Memory B cell (primary cell): ENCODE results near the gene KRT3.
"Not testable (repeated sequence)": the region's sequence is repeated elsewhere in the genome, so short reads cannot be mapped to it uniquely, and the experiment has no call there.

Experiments used
- ATAC-seq: fragments of 150-1000 bp; cut with Tn5 transposase; 2 replicates; pipeline ENCODE4 v1.10.0; 2021; ENCODE audit warnings: low read depth, mild to moderate bottlenecking, moderate library complexity
- DNase-seq, 2 donors: peaks; one replicate each; pipeline ENCODE4 v3.0.0; 2022; ENCODE audit warnings: low spot score in 2 of 2
- H3K27ac Mint-ChIP-seq: one replicate; pipeline ENCODE4 v1.8.0; 2022; ENCODE audit warnings: mild to moderate bottlenecking, moderate library complexity, mixed read lengths
- H3K27me3 Mint-ChIP-seq: one replicate; pipeline ENCODE4 v1.8.0; 2022; ENCODE audit warnings: mixed read lengths
- H3K36me3 Mint-ChIP-seq: one replicate; pipeline ENCODE4 v1.8.0; 2022; ENCODE audit warnings: mild to moderate bottlenecking, mixed read lengths
- H3K4me1 Mint-ChIP-seq: one replicate; pipeline ENCODE4 v1.8.0; 2022; ENCODE audit warnings: mixed read lengths
- H3K4me3 Mint-ChIP-seq: one replicate; pipeline ENCODE4 v1.8.0; 2022; ENCODE audit warnings: mild to moderate bottlenecking, moderate library complexity, mixed read lengths
- H3K9me3 Mint-ChIP-seq: one replicate; pipeline ENCODE4 v1.8.0; 2022; ENCODE audit warnings: mixed read lengths

KRT3 gene

DNA sequence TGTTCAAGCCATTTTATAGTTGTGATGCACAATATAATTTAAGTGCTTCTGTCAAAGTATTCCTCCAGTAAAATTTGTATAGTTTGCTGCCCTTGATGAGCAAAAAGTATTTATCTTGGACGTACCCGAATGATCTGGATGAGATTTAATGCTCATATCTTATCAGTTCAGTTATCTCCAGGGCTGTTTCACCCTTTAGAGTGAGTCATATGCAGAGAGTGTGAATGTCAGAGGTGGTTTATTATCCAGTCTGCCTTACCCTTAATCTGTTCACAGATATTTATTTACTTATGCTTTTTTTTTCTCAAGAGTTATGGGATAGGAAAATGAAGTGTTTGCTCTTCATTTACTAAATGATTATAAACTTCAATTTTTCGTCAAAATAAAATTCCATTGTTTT is 45.4 kb downstream of the KRT3 start:
- not testable (repeated sequence) for ATAC-seq, H3K4me3 Mint-ChIP-seq, H3K27me3 Mint-ChIP-seq, H3K4me1 Mint-ChIP-seq, H3K36me3 Mint-ChIP-seq, H3K9me3 Mint-ChIP-seq, DNase-seq, H3K27ac Mint-ChIP-seq

DNA sequence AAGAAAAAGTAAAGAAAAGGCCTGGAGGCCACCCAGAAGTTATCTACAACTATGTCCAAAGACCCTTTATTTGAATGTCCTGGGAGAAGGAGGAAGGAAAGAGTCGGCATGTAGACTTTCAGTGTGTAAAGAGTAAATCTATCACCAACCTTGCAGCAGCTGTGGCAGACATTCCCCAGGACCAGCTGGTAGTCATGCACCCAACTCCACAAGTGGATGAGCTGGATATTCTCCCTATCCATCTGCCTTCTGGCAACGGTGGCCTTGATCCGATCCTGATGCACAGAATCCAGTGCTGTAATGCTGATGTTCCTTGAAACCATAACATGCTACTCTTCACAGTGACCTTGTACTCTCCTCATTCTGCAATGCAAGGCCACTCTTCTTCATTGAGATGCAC is 46.1 kb downstream of the KRT3 start:
- Mint-ChIP-seq H3K4me3 (no peak overlapping the region), H3K36me3 (no peaks in the 10 kb centered on the region), H3K27me3 (peaks cover 3% of the 10 kb centered on the region), H3K4me1 (no peaks in the 10 kb centered on the region), H3K9me3 (no peaks in the 10 kb centered on the region), H3K27ac (no peak overlapping the region)
- DNase-seq (no peak), ATAC-seq (no peak)

DNA sequence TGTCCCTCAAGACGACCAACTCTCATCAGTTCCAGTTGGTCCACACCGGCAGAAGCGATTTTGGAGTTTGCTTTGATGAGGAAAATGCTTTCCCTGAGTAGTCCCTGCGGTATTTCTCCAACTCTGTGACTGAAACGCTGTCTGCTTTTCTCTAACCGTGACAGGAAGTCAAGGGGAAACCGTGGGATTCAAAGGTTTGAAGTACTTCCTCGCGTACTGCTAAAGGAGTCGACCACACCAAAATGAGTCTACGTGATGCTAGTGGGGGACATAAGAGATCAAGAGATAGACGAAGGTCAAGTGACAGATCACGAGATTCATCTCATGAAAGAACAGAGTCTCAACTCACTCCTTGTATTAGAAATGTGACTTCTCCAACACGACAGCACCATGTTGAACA is 47.3 kb downstream of the KRT3 start:
- Mint-ChIP-seq H3K36me3 (no peaks in the 10 kb centered on the region), H3K4me1 (no peaks in the 10 kb centered on the region), H3K27me3 (peaks cover 3% of the 10 kb centered on the region), H3K4me3 (no peak overlapping the region), H3K27ac (no peak overlapping the region), H3K9me3 (no peaks in the 10 kb centered on the region)
- no peak for ATAC-seq
- no peak for DNase-seq

DNA sequence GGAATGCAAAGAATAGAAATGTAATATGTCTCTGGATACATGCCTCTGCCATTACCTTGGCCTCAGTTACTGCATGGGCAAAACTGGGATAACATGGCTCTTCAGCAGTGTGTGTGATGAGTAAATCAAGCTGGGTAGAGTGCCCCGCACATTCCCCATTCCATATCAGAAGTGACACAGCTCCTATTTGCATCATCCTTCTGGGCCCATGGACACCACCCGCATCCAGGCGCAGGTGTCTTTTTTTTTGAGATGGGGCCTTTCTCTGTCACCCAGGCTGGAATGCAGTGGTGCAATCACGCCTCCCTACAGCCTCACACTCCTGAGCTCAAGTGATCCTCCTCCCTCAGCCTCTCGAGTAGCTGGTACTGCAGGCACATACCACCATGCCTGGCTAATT is 50.4 kb downstream of the KRT3 start:
- DNase-seq (no peak), ATAC-seq (no peak)

DNA sequence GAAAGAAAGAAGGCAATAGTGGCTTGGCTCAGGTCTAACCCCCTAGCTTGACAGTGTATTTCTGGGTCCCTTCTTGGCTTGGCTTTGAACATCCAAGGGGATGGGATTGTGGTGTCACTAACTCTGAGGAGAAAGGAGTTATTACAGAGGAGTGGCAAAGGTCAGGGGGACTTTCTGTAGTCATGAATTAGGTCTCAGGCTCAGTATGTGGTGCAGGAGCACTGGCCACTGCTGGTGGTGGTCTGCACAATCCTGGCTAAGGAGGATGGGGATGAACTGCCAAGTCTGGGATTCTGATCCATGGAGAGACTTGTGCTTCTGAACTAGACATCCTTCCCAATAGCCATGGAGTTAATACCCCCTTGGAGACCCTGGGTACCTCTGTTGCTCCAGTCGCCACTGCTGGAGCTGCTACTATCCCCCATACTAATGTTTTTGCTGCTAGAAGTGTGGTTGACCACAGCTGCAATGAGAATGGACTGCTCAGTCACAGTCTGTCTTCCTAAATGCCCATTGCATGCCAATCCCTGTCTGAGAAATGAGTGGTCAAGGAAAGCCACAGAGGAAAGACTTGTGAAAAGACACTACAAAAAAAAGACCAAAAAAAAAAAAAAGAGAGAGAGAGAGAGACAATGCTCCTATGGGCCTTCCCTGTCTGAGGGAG is 51.3 kb downstream of the KRT3 start:
- DNase-seq (no peak), ATAC-seq (no peak)
- peaks cover 5% of the 10 kb centered on the region for H3K27me3 Mint-ChIP-seq
- H3K9me3 Mint-ChIP-seq: no peaks in the 10 kb centered on the region
- H3K4me3 Mint-ChIP-seq: no peak overlapping the region
- H3K4me1 Mint-ChIP-seq: no peaks in the 10 kb centered on the region
- H3K27ac Mint-ChIP-seq: no peak overlapping the region
- no peaks in the 10 kb centered on the region for H3K36me3 Mint-ChIP-seq

More for the DNA sequence above, 50.4 kb downstream of the KRT3 start:
- H3K4me3 Mint-ChIP-seq: no peak overlapping the region
- H3K27me3 Mint-ChIP-seq: peaks cover 2% of the 10 kb centered on the region
- H3K27ac Mint-ChIP-seq: no peak overlapping the region
- H3K36me3 Mint-ChIP-seq: no peaks in the 10 kb centered on the region
- no peaks in the 10 kb centered on the region for H3K4me1 Mint-ChIP-seq
- no peaks in the 10 kb centered on the region for H3K9me3 Mint-ChIP-seq

DNA sequence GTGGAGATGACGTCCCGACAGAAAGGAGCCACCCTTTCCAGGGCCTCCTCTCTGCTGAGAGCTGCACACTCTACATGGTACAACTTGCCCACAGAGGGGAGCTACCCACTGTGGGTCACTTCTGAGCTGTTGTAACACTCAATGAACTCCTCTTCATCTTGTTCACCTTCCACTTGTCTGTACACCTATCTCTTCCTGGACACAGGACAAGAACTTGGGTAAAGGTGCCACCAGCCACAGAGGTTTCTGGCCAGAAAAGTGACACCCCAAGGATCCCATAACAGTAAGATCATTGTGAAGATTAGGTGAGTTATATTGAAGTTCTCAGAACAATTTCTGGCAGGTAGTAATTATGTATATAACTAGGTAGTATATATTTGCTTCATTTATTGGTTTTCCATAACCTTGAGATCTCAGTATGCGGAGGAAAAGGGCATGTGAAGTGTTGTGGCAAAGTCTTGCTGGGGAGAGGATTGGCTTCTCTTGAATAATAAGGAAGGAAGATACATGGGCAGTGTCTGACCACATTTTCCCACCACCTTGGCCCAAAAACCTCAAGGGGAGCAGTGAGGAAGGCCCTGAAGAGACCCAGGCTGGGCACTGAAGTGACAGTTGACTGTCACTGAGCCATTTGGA is 53.0 kb downstream of the KRT3 start:
- H3K27me3 Mint-ChIP-seq: peaks cover 9% of the 10 kb centered on the region
- no peaks in the 10 kb centered on the region for H3K4me1 Mint-ChIP-seq
- DNase-seq (no peak), ATAC-seq (no peak)
- no peaks in the 10 kb centered on the region for H3K36me3 Mint-ChIP-seq
- no peak overlapping the region for H3K27ac Mint-ChIP-seq
- no peaks in the 10 kb centered on the region for H3K9me3 Mint-ChIP-seq
- H3K4me3 Mint-ChIP-seq: no peak overlapping the region

DNA sequence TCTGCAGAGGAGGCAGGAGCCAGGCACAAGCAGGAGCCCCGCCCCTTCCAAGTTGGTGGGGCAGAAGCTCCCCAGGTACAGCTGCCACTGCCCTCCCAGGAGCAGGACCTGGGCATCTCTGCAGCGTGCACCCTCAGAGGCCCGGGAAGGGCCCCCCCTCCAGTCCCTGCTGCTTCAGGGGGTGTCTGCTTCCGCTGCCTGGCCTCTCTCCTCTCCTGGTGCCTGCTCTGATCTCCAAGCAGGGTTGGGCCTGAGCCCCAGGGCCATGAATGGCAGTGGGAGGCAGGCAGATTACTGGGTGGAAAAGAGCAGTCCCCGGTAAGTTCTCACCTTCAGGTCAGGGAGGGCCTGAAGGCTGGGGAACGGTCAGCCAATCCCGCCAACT is 53.7 kb downstream of the KRT3 start:
- peaks cover 9% of the 10 kb centered on the region for H3K27me3 Mint-ChIP-seq
- H3K27ac Mint-ChIP-seq: no peak overlapping the region
- ATAC-seq: no peak
- no peak overlapping the region for H3K4me3 Mint-ChIP-seq
- DNase-seq: no peak
- H3K36me3 Mint-ChIP-seq: no peaks in the 10 kb centered on the region
- H3K9me3 Mint-ChIP-seq: no peaks in the 10 kb centered on the region
- H3K4me1 Mint-ChIP-seq: no peaks in the 10 kb centered on the region

DNA sequence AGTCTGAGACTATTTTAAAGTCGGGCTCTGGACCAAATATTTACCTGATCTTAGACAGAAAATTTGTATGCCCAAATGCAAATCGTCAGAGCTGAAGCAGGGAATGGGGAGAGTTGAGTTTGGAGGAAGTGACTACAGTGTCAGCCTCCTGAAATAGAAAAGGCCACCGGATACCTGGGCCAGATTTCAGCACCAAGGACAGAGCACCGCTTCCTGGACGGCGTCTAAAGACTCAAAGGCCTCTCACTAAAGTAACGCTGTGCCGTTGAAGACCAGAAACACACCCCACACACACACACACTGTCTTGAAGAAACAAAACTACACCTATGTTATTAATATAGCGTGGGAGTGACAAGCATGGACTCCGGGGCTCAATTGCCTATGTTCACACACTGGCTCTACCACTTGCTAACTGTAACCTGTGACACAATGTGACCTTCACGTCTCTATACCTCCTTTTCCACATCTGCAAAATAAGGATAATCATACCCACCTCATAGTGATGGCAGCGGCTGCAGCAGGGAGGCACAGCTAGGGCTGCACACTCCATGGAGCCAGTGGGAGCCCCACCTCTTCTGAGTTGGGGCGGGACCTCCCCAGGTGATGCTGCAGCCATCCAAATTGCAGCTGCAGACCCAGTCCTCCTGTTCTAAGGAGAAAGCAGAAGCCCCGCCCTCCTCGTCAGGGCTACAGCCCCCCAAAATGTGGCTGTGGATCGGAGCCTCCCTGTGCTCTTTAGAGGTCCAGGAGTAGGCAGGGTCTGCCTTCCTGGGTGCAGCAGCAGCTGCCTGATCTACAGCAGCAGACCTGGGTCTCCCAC is 54.3 kb downstream of the KRT3 start:
- no peak overlapping the region for H3K27ac Mint-ChIP-seq

DNA sequence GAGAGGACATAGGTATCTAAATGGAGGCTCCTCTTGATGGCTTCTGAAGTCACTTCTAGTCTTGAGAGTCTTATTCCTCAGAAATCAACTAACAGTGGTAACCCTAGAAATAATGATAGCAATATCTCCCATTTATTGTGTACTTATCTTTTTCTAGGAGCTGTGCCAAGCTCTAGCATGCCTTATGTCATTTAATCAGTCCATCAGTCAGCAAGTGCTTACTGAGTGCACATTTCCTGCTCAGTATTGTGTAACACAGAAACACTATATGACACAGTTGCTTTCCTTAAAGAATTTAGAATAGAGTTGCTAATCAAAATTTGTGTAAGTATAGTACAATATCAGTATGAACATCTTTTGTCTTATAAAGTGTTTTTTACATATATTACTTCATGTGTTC is 55.3 kb downstream of the KRT3 start:
- DNase-seq (no peak), ATAC-seq (no peak)
- peaks cover 11% of the 10 kb centered on the region for H3K27me3 Mint-ChIP-seq
- no peaks in the 10 kb centered on the region for H3K4me1 Mint-ChIP-seq
- H3K4me3 Mint-ChIP-seq: no peak overlapping the region
- no peaks in the 10 kb centered on the region for H3K9me3 Mint-ChIP-seq
- H3K27ac Mint-ChIP-seq: no peak overlapping the region
- H3K36me3 Mint-ChIP-seq: no peaks in the 10 kb centered on the region

More for the DNA sequence above, 54.3 kb downstream of the KRT3 start:
- Mint-ChIP-seq H3K9me3 (no peaks in the 10 kb centered on the region), H3K36me3 (no peaks in the 10 kb centered on the region), H3K4me3 (no peak overlapping the region), H3K4me1 (no peaks in the 10 kb centered on the region), H3K27me3 (peaks cover 11% of the 10 kb centered on the region)
- DNase-seq (no peak), ATAC-seq (no peak)

DNA sequence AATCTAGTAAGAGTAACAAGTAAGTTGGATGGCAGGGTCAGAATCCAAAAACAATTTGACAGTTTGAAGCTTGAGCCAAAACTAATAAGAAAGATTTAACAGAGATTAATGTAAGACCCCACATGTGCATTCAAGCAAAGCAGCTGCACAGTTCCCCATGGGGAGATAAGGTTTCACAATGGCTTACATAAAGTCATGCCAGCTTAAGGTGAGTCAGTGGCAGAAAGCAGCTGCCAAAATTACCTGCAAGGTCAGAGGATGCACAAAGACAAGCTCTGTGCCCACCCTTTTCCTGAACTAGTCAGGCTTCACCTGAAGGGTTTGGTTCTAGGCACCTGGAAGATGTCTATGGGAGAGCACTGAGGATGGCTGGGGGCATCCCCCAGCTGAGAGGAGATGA is 56.0 kb downstream of the KRT3 start:
- Mint-ChIP-seq H3K4me1 (no peaks in the 10 kb centered on the region), H3K36me3 (no peaks in the 10 kb centered on the region), H3K27ac (no peak overlapping the region), H3K4me3 (no peak overlapping the region), H3K27me3 (peaks cover 14% of the 10 kb centered on the region), H3K9me3 (no peaks in the 10 kb centered on the region)
- no peak for DNase-seq
- ATAC-seq: no peak
